GM19025 (cell line): ENCODE measurements around the gene WDR7.
A peak's percentile ranks its signal among the peaks of the same experiment; 100 is the strongest.

Experiments used
- ATAC-seq: cut with Tn5 transposase; IDR thresholded peaks from one replicate; pipeline ENCODE4 v1.9.1; 2021; ENCODE audit warnings: mild to moderate bottlenecking, low read depth, moderate library complexity; ENCODE audit not compliant: unreplicated experiment

WDR7 gene

DNA sequence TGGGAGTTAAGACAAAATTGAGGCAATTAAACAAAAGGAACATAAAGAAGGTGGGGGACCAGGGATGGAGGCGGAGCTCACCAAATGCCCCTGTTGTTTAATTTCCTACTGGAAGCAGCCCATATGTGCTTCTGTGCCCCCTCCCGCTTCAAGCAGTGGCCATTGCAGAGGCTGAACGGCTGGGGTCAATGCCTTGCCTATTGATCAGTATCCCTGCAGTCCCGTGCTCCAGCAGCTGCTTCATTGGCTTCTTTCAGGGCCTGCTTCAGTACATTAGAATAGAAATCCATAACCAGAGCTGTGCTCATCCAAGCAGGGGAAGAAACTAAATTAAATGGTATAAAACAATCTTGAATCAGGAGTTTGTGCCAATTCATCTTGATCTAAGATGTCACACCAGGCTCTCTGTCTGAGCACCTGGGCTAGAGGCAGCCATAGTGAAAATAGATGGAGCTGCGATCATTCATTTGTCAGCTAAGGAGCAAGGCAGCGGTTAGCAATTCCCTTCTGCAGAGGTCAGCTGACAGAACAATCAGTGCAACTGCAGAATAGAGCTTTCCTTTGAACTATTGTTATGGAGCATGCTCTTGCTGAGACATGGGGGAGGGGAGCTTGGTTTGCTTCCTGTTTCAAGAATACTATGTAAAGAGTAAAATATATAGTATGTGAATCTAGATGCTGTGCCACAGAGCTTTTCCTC lies 222.4 kb downstream of the WDR7 start:
- ATAC-seq: no peak

DNA sequence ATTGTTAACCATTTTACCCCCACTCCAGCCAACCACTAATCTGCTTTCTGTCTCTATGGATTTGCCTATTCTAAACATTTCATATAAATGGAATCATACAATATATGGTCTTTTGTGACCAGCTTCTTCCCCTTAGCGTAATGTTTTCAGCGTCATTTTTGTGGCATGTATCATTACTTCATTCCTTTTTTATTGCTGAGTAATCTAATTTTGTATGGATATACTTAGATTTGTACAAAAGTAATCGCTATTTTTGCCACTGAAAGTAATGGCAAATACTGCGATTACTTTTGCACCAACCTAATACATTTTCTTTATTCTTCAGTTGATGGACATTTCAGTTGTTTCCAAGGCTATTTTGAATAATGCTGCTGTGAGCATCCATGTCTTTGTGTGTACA lies 227.6 kb downstream of the WDR7 start:
- no peak for ATAC-seq

DNA sequence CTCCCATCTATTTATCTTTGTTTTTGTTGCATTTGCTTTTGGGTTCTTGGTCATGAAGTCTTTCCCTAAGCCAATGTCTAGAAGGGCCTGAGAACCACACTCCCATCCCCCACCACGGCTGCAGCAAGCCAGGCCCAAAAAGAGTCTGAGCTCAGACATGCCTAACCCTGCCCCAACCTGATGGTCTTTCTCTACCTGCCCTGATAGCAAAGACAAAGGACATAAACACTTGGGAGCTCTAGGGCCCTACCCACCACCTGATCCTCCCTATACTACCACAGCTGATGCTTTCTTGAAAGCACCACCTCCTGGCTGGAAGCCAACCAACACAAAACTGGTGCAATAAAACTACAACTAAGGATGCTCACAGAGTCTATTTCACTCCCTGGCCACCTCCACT lies 233.4 kb downstream of the WDR7 start:
- no peak for ATAC-seq

- no peak for ATAC-seq
Observed at GRCh38 chr18:56888978-56889377, 237.8 kb downstream of the WDR7 start.

DNA sequence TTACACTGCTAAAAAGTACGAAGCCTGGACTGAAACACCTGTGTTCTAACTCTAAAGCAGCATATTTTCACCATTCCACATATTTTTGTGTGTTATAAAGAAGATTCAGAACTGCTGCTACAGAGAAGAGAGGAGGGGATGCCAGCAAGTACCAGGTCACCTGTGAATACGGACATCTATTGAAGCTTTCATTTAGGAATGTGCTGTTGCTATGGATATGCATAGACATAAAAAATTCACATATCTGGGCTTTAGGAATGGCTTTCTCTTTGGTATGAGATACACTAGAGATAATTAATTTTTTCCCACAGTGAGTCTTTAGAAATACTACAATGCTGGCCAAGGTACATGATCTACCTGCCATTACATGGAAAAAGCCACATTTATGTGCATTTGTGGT lies 238.5 kb downstream of the WDR7 start:
- no peak for ATAC-seq

GRCh38 chr18:56890632-56891031 lies 239.5 kb downstream of the WDR7 start:
- ATAC-seq: no peak

DNA sequence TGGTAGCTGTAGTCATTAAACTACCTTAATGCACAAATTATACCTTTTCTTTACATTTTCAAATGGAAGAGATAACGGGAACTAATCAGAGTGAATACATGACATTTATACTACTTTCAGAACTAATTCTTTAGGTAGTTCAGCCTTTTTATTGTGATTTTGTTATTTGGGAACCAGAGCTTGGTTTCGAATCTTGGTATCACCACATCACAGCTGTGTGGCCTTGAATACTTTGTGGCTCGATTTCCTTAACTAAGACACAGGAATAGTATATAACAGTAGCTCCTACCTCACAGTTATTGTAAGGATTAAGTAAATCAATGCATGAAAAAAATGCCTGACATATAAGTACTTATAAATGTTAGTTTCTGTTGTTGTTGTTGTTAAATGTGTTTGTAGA lies 240.0 kb downstream of the WDR7 start:
- ATAC-seq: no peak

DNA sequence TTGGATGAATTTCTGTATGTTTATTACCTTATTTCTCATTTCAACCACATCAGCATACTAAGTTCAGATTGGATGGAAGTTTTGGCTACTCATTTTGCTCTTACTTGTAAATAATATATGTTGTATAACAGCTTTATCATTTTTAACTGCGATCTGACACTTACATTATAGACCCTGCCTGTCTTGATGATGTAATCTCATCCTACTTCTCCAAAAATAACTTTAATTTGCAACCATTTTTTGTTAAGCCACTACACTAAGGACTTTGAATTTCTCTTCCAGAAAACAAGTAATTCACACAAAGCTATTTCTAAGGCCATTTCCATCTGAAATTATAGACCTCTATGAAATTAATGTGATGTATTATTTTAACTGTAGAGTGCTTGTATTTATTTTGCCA lies 240.7 kb downstream of the WDR7 start:
- ATAC-seq: no peak

DNA sequence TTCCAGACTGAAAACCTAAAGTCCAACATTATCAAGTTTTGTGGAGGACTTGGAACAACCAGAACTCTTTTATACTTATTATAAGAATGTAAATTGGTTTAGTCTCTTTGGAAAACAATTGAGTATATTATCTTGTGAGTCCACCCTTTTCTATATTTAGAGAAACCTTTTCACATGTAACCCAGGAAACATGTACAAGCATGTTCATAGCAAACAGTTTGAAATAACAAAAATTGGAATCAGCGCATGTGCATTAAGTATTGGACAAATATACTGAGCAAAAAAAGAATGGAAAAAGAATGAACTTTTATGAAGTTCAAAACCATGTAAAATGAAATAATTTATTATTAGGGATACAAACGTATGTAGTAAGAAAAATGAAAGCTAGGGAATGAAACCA lies 246.0 kb downstream of the WDR7 start:
- no peak for ATAC-seq

DNA sequence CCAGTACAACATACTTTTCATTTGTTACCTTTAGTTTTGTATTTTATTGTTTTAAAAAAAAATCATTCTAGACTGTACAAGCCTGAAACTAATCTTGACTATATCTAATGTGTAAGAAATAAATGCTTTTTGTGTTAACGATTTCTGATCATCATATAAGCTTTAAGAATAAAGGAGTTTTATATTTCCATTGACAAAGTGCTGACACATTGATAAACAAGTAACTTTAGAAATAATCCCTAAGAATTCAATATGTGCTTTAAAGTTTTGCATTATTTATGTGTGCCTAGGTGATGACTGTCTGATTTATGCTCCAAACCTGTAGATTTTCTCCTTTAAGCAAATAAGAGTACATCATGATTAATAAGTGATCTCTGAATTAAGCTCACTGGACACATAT lies 248.5 kb downstream of the WDR7 start:
- ATAC-seq: no peak

DNA sequence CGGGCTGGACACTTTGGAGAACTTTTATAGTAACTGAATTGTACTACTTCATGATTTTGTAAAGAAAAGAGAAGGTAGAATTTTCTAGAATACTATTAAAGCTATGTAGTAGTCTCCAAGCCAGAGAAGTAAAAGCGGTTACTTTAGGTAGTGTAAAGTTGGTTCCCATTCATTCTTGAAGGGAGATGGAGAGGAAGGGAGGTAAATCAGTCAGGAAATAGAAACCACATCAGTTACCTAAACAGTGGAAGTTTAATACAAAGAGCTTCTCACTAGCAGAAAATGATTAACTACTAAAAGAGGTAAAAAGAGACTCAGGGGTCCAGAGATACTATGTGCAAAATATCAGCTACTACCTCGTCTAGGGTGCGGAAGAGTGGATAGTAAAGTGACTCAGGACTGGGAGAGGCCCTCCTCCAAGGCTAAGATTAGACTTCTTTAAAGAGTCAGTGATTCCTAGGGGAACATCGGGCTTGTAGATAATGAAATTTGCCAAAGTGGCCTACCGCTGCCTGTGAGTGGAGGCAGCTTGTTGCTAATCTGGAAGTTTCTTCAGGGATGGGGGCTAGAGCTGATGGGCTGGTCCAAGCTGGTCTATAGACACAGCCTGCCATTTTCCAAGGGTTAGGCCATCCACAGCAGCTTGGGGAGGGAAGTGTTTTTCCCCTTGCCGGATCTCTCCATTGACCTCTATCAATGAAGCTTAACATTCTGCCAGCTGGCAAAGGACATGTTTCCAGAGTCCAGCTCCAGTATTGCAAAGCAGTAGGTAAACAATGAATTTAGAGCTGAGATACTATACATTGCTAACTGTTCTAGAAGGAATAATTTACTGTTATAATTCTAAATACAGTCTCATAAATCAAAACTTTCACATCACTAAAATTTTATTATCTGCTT lies 249.3 kb downstream of the WDR7 start:
- ATAC-seq: no peak

GRCh38 chr18:56901919-56902318 lies 250.8 kb downstream of the WDR7 start:
- no peak for ATAC-seq

- ATAC-seq: no peak
Observed at GRCh38 chr18:56902653-56903052, 251.5 kb downstream of the WDR7 start.

- no peak for ATAC-seq
Observed at GRCh38 chr18:56903686-56904085, 252.5 kb downstream of the WDR7 start.

GRCh38 chr18:56907771-56908170 lies 256.6 kb downstream of the WDR7 start:
- no peak for ATAC-seq

GRCh38 chr18:56910237-56910636 lies 259.1 kb downstream of the WDR7 start:
- no peak for ATAC-seq

DNA sequence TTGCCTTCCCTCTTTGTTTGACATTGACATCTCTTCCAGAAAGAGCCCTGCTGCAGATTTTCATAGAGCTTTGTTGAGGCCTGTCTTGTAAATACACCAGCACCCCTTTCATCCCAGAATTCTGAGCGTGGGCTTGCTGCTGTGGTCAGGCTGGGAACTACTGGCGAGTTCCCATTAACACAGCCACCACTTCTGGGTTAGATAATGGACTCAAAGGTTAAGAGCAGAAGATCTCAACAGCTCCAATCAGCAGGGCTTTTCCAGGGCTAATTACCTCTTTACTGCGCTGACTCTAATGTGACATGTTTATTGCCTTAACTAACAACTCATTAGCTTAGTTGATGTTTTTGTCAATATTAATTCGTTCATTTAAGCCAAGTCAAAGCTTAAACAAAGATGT lies 259.8 kb downstream of the WDR7 start:
- ATAC-seq: no peak

GRCh38 chr18:56913941-56914340 lies 262.8 kb downstream of the WDR7 start:
- ATAC-seq: no peak

- ATAC-seq: no peak
Observed at GRCh38 chr18:56919190-56919589, 268.0 kb downstream of the WDR7 start.

DNA sequence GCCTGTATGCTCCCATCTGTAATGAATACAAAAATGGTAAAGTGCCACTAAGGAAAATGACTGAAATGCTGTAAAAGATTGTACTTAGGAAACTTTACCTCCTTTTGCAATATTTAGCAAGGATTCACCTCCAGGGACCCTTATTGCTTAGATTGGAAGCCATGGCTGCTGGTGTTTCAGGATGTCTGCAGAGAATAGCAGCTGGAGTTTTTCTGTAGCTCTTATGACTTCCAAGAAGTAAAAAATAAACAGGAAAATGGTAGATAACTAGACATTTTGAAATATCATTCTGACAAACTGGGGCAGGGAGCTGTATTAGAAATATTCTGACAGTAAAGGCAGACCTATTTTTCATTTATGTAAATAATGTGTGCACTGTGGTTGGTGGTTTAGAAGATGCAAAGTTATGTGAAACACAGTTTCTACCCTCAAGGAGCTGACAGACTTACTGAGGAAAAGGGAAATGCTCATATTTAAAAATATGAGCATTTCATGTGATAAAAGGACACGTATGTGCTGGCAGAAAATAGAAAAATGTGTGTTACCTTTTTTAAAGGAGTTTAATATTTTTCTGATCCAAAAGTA lies 270.8 kb downstream of the WDR7 start:
- peak; percentile 63 for ATAC-seq

- ATAC-seq: no peak
Observed at GRCh38 chr18:56926734-56927133, 275.6 kb downstream of the WDR7 start.

- no peak for ATAC-seq
Observed at GRCh38 chr18:56927786-56928185, 276.6 kb downstream of the WDR7 start.
